CD14-positive monocyte (primary cell): ENCODE measurements around the gene RNGTT. TPM values are rescaled to one million over a fixed set of nuclear protein-coding genes. Genes with fewer than 3 reads are reported as not detected.
A peak's percentile ranks its signal among the peaks of the same experiment; 100 is the strongest.
"Not testable (repeated sequence)": the region's sequence is repeated elsewhere in the genome, so short reads cannot be mapped to it uniquely, and the experiment has no call there.

Experiments
- DNase-seq, 3 donors: peaks; one replicate each; pipeline ENCODE4 v3.0.0-alpha.2; 2011 to 2022
- H2AFZ ChIP-seq: 2 replicates; pipeline ENCODE4 v1.6.0; 2012; ENCODE audit warnings: mild to moderate bottlenecking, low read depth, low read length, inconsistent platforms; ENCODE audit not compliant: insufficient read depth, poor library complexity, severe bottlenecking
- H3K27ac ChIP-seq, 2 donors: 1 replicate in 1 of 2; 2 replicates in 1 of 2; pipeline ENCODE4 v1.5.1; 2012 to 2013; ENCODE audit warnings: low read length in 2 of 2, control low read depth in 1 of 2, inconsistent platforms in 1 of 2, low read depth in 1 of 2, mild to moderate bottlenecking in 1 of 2
- H3K27me3 ChIP-seq, 2 donors: one replicate each; pipeline versions ENCODE4 v1.6.0 to v1.6.1; 2011 to 2013; ENCODE audit warnings: low read length in 2 of 2; ENCODE audit not compliant: control insufficient read depth in 2 of 2, insufficient read depth in 2 of 2
- H3K36me3 ChIP-seq, 2 donors: replicated peaks in 1 of 2; 1 replicate in 1 of 2; 2 replicates in 1 of 2; pipeline versions ENCODE4 v1.5.1 to v1.6.1; 2012 to 2013; ENCODE audit warnings: low read length in 2 of 2, control low read depth in 1 of 2, inconsistent platforms in 1 of 2, mild to moderate bottlenecking in 1 of 2; ENCODE audit not compliant: insufficient read depth in 2 of 2, control insufficient read depth in 1 of 2
- H3K4me1 ChIP-seq, 2 donors: 1 replicate in 1 of 2; 2 replicates in 1 of 2; pipeline versions ENCODE4 v1.5.1 to v1.6.1; 2012 to 2013; ENCODE audit warnings: low read length in 2 of 2, control low read depth in 1 of 2, inconsistent platforms in 1 of 2, mild to moderate bottlenecking in 1 of 2, moderate library complexity in 1 of 2; ENCODE audit not compliant: insufficient read depth in 2 of 2, control insufficient read depth in 1 of 2
- H3K4me2 ChIP-seq: replicated peaks from 2 replicates; pipeline ENCODE3; 2012; ENCODE audit warnings: low read length, moderate library complexity, mild to moderate bottlenecking; ENCODE audit not compliant: poor library complexity, severe bottlenecking; ENCODE audit errors: extremely low read depth
- H3K4me3 ChIP-seq, 3 experiments: fragments of 200-600 bp in 1 of 3; sonication (generic) in 1 of 3; replicated peaks in 1 of 3; 1 replicate in 2 of 3; 2 replicates in 1 of 3; pipeline ENCODE4 v1.5.1; 2011 to 2013; ENCODE audit warnings: low read length in 3 of 3, mild to moderate bottlenecking in 3 of 3, control low read depth in 2 of 3, low read depth in 2 of 3, inconsistent platforms in 1 of 3, moderate library complexity in 1 of 3
- H3K79me2 ChIP-seq: 2 replicates; pipeline ENCODE4 v1.6.0; 2012; ENCODE audit warnings: mild to moderate bottlenecking, control low read depth, inconsistent platforms, low read length, moderate library complexity; ENCODE audit not compliant: insufficient read depth
- H3K9ac ChIP-seq: 2 replicates; pipeline ENCODE4 v1.6.0; 2017; ENCODE audit warnings: low read length, mild to moderate bottlenecking; ENCODE audit not compliant: insufficient read depth, poor library complexity, severe bottlenecking
- H3K9me3 ChIP-seq, 2 donors: replicated peaks in 1 of 2; 1 replicate in 1 of 2; 2 replicates in 1 of 2; pipeline versions ENCODE4 v1.5.1 to v1.6.1; 2012 to 2013; ENCODE audit warnings: low read length in 2 of 2, control low read depth in 1 of 2; ENCODE audit not compliant: control insufficient read depth in 1 of 2, insufficient read depth in 1 of 2
- H4K20me1 ChIP-seq: 2 replicates; pipeline ENCODE4 v1.6.0; 2012; ENCODE audit warnings: mild to moderate bottlenecking, low read length, control low read depth, moderate library complexity; ENCODE audit not compliant: insufficient read depth
- H3K27ac Mint-ChIP-seq, 7 donors: one replicate each; pipeline ENCODE4 v1.8.0; 2020; ENCODE audit warnings: mild to moderate bottlenecking in 7 of 7, mixed read lengths in 7 of 7, moderate library complexity in 6 of 7, inconsistent platforms in 2 of 7
- H3K27me3 Mint-ChIP-seq, 3 donors: one replicate each; pipeline ENCODE4 v1.8.0; 2021 to 2022; ENCODE audit warnings: low read depth in 3 of 3, mild to moderate bottlenecking in 3 of 3, mixed read lengths in 3 of 3, moderate library complexity in 3 of 3, inconsistent platforms in 1 of 3
- H3K36me3 Mint-ChIP-seq, 2 donors: one replicate each; pipeline ENCODE4 v1.8.0; 2020; ENCODE audit warnings: mixed read lengths in 2 of 2, inconsistent platforms in 1 of 2, mild to moderate bottlenecking in 1 of 2
- H3K4me1 Mint-ChIP-seq: one replicate; pipeline ENCODE4 v1.8.0; 2020; ENCODE audit warnings: mild to moderate bottlenecking, mixed read lengths
- H3K4me3 Mint-ChIP-seq, 2 donors: one replicate each; pipeline ENCODE4 v1.8.0; 2020; ENCODE audit warnings: mild to moderate bottlenecking in 2 of 2, mixed read lengths in 2 of 2, moderate library complexity in 1 of 2
- H3K9me3 Mint-ChIP-seq, 7 donors: one replicate each; pipeline ENCODE4 v1.8.0; 2020 to 2022; ENCODE audit warnings: mixed read lengths in 7 of 7, mild to moderate bottlenecking in 6 of 7, moderate library complexity in 6 of 7, inconsistent platforms in 2 of 7
- WGBS: methylation state at CpG from one replicate; pipeline ENCODE4 v1.1.5; 2013; ENCODE audit warnings: missing lambda C conversion rate; ENCODE audit not compliant: insufficient coverage; 5-methylcytosine and 5-hydroxymethylcytosine counted together
- intact Hi-C, 2 donors: fragments of 100-400 bp; cut with micrococcal nuclease; formaldehyde crosslinking; loops; one replicate each; pipeline versions ENCODE4 v1.15.0 to v1.15.1; 2023
- polyA plus RNA-seq, 3 donors: library from polyadenylated mRNA; depleted of rRNA in 1 of 3; unstranded in 2 of 3; stranded (reverse) in 1 of 3; fragments of 300-500 nt in 2 of 3; fragments of >200 nt in 1 of 3; fragmentation: Illumina TruSeq in 2 of 3; gene quantifications; 1 replicate in 2 of 3; 2 replicates in 1 of 3; pipeline ENCODE4 v1.2.3, GENCODE V29; 2012 to 2021
- TF ChIP-seq, protein P1 (sequence below): fragments of 200-600 bp; IDR thresholded peaks from one replicate; pipeline ENCODE4 v1.8.0; 2022; ENCODE audit warnings: antibody characterized with exemption, mild to moderate bottlenecking

The RNGTT gene
- polyA plus RNA-seq, 3 donors = 2.3 to 8.6 (median 5.8) TPM

DNA sequence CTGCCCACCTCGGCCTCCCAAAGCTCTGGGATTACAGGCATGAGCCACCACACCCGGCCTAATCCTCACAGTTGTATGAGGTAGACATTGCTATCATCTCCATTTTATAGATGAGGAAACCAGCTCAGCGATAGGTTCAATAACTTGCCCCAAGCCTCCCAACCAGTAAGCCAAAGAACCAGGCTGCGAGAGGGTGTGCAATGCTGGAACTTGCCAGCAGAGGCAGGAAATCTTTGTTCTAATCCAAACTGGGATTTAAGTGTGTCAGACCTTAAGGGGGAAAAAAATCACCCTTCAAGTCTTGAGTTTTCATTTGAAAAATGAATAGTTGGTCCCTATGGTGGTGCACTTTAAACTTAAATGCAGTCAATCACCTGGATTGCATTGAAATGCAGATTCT, 20.1 kb upstream of the RNGTT start:
- Mint-ChIP-seq H3K9me3 (no peaks in the 10 kb centered on the region), H3K27me3 (peaks cover 0 to 1% (median 0%) of the 10 kb centered on the region in 3 donors), H3K36me3 (no peaks in the 10 kb centered on the region), H3K27ac (peak overlapping the region in 2 of 7 donors; percentile 18 to 25), H3K4me1 (peaks cover 3% of the 10 kb centered on the region), H3K4me3 (no peak overlapping the region)
- Histone ChIP-seq H3K36me3 (no peaks in the 10 kb centered on the region), H3K4me3 (no peak overlapping the region), H3K4me2 (no peak overlapping the region), H4K20me1 (no peaks in the 10 kb centered on the region), H3K27me3 (no peaks in the 10 kb centered on the region), H3K27ac (no peak overlapping the region), H2AFZ (no peak overlapping the region), H3K9ac (no peak overlapping the region), H3K79me2 (no peaks in the 10 kb centered on the region), H3K4me1 (peaks cover 0 to 3% of the 10 kb centered on the region in 2 donors), H3K9me3 (no peaks in the 10 kb centered on the region)
- DNase-seq = peak in 2 of 3 donors; percentile 34 to 40
- TF ChIP-seq, protein P1, sequence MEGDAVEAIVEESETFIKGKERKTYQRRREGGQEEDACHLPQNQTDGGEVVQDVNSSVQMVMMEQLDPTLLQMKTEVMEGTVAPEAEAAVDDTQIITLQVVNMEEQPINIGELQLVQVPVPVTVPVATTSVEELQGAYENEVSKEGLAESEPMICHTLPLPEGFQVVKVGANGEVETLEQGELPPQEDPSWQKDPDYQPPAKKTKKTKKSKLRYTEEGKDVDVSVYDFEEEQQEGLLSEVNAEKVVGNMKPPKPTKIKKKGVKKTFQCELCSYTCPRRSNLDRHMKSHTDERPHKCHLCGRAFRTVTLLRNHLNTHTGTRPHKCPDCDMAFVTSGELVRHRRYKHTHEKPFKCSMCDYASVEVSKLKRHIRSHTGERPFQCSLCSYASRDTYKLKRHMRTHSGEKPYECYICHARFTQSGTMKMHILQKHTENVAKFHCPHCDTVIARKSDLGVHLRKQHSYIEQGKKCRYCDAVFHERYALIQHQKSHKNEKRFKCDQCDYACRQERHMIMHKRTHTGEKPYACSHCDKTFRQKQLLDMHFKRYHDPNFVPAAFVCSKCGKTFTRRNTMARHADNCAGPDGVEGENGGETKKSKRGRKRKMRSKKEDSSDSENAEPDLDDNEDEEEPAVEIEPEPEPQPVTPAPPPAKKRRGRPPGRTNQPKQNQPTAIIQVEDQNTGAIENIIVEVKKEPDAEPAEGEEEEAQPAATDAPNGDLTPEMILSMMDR = peak; percentile 62
- 50% methylated on average over 1 of the region's 4 CpGs for WGBS
- intact Hi-C loops = loop anchor here (5.0 to 10.0 kb wide), 3 partner anchors 91 to 259 kb away; partner anchors contain the start of gene PM20D2 (in 1 of the 2)

DNA sequence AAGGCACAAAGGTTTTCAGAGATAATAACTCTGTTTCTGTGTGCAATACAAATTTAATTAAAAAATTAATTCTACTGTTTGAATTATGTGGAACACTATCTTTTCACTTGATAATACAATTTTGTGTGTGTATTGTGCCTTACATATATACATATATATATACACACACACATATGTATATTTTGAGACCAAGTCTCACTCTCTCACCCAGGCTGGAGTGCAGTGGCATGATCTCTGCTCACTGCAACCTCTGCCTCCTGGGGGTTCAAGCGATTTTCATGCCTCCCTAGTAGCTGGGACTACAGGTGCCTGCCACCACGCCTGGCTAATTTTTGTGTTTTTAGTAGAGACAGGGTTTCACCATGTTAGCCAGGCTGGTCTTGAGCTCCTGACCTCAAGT, 19.7 kb upstream of the RNGTT start:
- WGBS = no CpG with 5 or more reads among the region's 2 CpGs
- not testable (repeated sequence) for H3K4me3 Mint-ChIP-seq, H3K36me3 ChIP-seq

More for the DNA sequence above, 19.7 kb upstream of the RNGTT start:
- H3K4me3 ChIP-seq, H3K9me3 Mint-ChIP-seq, H3K36me3 Mint-ChIP-seq, H3K79me2 ChIP-seq, H3K4me1 Mint-ChIP-seq, H2AFZ ChIP-seq, H4K20me1 ChIP-seq, H3K27me3 Mint-ChIP-seq, DNase-seq, H3K9ac ChIP-seq, H3K4me2 ChIP-seq, H3K27ac ChIP-seq, H3K9me3 ChIP-seq, H3K27me3 ChIP-seq, H3K4me1 ChIP-seq: not testable (repeated sequence)
- intact Hi-C loops = loop anchor here (5.0 to 10.0 kb wide), 3 partner anchors 92 to 259 kb away; partner anchors contain the start of gene PM20D2 (in 1 of the 2)
- peak overlapping the region in 2 of 7 donors; percentile 18 to 25 for H3K27ac Mint-ChIP-seq
